Type B pancreatic cell (in vitro differentiated cells): ENCODE results near the gene MRPL22. TPM values are rescaled to one million over a fixed set of nuclear protein-coding genes. Genes with fewer than 3 reads are reported as not detected.
"Not testable (repeated sequence)": the region's sequence is repeated elsewhere in the genome, so short reads cannot be mapped to it uniquely, and the experiment has no call there.

Experiments used
- DNase-seq: peaks from one replicate; pipeline ENCODE4 v3.0.0; 2021; ENCODE audit warnings: mixed read lengths; ENCODE audit not compliant: unreplicated experiment; ENCODE audit errors: extremely low spot score
- H3K27ac Mint-ChIP-seq: 2 replicates; pipeline ENCODE4 v1.8.0; 2021; ENCODE audit warnings: mild to moderate bottlenecking, mixed read lengths
- H3K27me3 Mint-ChIP-seq: 2 replicates; pipeline ENCODE4 v1.8.0; 2021; ENCODE audit warnings: mixed read lengths
- H3K36me3 Mint-ChIP-seq: 2 replicates; pipeline ENCODE4 v1.8.0; 2021; ENCODE audit warnings: mixed read lengths
- H3K4me1 Mint-ChIP-seq: one replicate; pipeline ENCODE4 v1.8.0; 2021; ENCODE audit warnings: mixed read lengths; ENCODE audit not compliant: unreplicated experiment
- H3K4me3 Mint-ChIP-seq: 2 replicates; pipeline ENCODE4 v1.8.0; 2021; ENCODE audit warnings: mild to moderate bottlenecking, mixed read lengths
- H3K9me3 Mint-ChIP-seq: 2 replicates; pipeline ENCODE4 v1.8.0; 2021; ENCODE audit warnings: mixed read lengths
- total RNA-seq: library from RNA; stranded (reverse); gene quantifications from 2 replicates; pipeline ENCODE4 v1.2.1, GENCODE V29; 2021; ENCODE audit warnings: low replicate concordance
- TF ChIP-seq, protein P1 (sequence below): fragments of 200-600 bp; sonication (generic); conservative IDR thresholded peaks from 2 replicates; pipeline ENCODE4 v1.5.0; 2021; ENCODE audit warnings: antibody characterized with exemption, mild to moderate bottlenecking

Gene MRPL22
- total RNA-seq, 1 donor from 2014 or later: 54.9 TPM

GRCh38 chr5:154971501-154971900 is 30.6 kb downstream of the MRPL22 start:
- no peaks in the 10 kb centered on the region for H3K4me1 Mint-ChIP-seq
- H3K4me3 Mint-ChIP-seq: no peak overlapping the region
- no peaks in the 10 kb centered on the region for H3K27me3 Mint-ChIP-seq
- no peak overlapping the region for H3K27ac Mint-ChIP-seq
- H3K9me3 Mint-ChIP-seq: no peaks in the 10 kb centered on the region
- DNase-seq: no peak
- peaks cover 5% of the 10 kb centered on the region for H3K36me3 Mint-ChIP-seq
- TF ChIP-seq, protein P1, sequence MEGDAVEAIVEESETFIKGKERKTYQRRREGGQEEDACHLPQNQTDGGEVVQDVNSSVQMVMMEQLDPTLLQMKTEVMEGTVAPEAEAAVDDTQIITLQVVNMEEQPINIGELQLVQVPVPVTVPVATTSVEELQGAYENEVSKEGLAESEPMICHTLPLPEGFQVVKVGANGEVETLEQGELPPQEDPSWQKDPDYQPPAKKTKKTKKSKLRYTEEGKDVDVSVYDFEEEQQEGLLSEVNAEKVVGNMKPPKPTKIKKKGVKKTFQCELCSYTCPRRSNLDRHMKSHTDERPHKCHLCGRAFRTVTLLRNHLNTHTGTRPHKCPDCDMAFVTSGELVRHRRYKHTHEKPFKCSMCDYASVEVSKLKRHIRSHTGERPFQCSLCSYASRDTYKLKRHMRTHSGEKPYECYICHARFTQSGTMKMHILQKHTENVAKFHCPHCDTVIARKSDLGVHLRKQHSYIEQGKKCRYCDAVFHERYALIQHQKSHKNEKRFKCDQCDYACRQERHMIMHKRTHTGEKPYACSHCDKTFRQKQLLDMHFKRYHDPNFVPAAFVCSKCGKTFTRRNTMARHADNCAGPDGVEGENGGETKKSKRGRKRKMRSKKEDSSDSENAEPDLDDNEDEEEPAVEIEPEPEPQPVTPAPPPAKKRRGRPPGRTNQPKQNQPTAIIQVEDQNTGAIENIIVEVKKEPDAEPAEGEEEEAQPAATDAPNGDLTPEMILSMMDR: no peak

DNA sequence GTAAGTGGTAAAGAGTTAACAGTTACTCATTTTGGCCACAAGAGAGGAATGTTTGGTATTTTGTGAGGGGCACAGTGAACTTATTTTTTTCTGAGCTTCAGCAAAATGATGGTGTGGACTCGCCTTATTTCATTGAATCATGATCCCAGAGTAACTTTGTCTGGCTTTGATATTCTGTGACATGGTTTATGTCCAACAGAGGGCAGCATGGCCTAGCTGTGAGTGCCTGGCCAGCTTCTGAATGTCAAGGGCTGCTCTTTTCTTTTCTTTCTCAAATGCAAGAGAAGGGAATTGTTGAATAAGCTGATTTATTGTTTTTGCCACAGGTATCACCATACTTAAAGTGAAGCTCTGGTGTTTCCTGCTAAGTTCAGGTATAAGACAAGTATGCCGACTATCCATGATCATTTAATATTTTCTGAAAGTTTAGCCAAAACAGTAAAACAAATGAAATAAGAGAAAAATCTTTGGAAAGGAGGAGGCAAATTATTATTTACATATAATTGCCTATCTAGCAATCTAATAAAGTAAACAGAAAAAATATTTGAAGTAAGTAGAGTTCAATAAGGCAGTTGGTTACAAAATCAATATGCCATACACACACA is 31.7 kb downstream of the MRPL22 start:
- TF ChIP-seq, protein P1: peak; percentile 80
- Mint-ChIP-seq H3K27ac (no peak overlapping the region), H3K4me1 (no peaks in the 10 kb centered on the region), H3K27me3 (no peaks in the 10 kb centered on the region), H3K36me3 (peaks cover 10% of the 10 kb centered on the region), H3K4me3 (no peak overlapping the region), H3K9me3 (no peaks in the 10 kb centered on the region)
- DNase-seq: no peak

DNA sequence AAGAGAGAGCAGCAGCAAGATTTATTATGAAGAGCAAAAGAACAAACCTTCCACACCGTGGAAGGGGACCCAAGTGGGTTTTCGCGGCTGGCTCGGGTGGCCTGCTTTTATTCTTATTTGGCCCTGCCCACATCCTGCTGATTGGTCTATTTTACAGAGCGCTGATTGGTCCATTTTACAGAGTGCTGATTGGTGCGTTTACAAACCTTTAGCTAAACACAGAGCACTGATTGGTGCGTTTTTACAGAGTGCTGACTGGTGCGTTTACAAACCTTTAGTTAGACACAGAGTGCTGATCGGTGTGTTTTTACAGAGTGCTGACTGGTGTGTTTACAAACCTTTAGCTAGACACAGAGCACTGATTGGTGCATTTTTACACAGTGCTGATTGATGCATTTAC is 35.2 kb downstream of the MRPL22 start:
- not testable (repeated sequence) for H3K27me3 Mint-ChIP-seq, H3K27ac Mint-ChIP-seq, H3K4me1 Mint-ChIP-seq, DNase-seq, H3K4me3 Mint-ChIP-seq, H3K36me3 Mint-ChIP-seq, H3K9me3 Mint-ChIP-seq

DNA sequence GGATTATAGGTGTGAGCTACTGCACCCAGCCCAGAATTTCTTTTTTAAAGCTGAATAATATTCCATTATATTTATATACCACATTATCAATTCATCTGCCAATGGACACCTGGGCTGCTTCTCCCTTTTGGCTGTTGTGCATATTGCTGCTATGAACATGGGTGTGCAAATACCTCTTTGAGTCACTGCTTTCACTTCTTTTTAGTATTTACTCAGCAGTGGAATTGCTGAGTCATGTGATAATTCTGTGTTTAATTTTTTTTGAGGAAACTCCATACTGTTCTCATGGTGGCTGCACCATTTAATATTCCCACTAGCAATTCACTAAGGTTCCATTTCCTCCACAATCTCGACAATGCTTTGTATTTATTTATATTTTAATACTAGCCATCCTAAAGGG is 36.5 kb downstream of the MRPL22 start:
- no peak for DNase-seq
- Mint-ChIP-seq H3K9me3 (no peaks in the 10 kb centered on the region), H3K4me3 (no peak overlapping the region), H3K36me3 (peaks cover 5% of the 10 kb centered on the region), H3K27ac (no peak overlapping the region), H3K4me1 (no peaks in the 10 kb centered on the region), H3K27me3 (no peaks in the 10 kb centered on the region)
- TF ChIP-seq, protein P1: no peak

DNA sequence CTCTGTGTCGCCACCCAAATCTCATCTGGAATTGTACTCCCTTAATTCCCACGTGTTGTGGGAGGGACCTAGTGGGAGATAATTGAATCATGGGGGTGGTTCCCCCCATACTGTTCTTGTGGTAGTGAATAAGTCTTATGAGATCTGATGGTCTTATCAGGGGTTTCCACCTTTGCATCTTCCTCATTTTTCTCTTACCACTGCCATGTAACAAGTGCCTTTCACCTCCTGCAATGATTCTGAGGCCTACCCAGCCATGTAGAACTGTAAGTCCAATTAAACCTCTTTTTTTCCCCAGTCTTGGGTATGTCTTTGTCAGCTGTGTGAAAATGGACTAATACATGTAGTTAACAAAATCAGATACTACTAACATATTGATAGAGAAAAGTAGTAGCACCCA is 37.4 kb downstream of the MRPL22 start:
- H3K4me1 Mint-ChIP-seq, H3K36me3 Mint-ChIP-seq, H3K4me3 Mint-ChIP-seq, H3K9me3 Mint-ChIP-seq, H3K27ac Mint-ChIP-seq, DNase-seq, H3K27me3 Mint-ChIP-seq: not testable (repeated sequence)

GRCh38 chr5:154984946-154985516 is 44.2 kb downstream of the MRPL22 start:
- Mint-ChIP-seq H3K36me3 (no peaks in the 10 kb centered on the region), H3K4me1 (no peaks in the 10 kb centered on the region), H3K27ac (no peak overlapping the region), H3K27me3 (peaks cover 2% of the 10 kb centered on the region), H3K4me3 (no peak overlapping the region), H3K9me3 (no peaks in the 10 kb centered on the region)
- DNase-seq: no peak
- TF ChIP-seq, protein P1: no peak
